ENCODE data around the gene CNDP2.

GRCh38 chr18:74558096-74558495 lies 61.9 kb downstream of the CNDP2 start:
- TF ChIP-seq, protein P1, sequence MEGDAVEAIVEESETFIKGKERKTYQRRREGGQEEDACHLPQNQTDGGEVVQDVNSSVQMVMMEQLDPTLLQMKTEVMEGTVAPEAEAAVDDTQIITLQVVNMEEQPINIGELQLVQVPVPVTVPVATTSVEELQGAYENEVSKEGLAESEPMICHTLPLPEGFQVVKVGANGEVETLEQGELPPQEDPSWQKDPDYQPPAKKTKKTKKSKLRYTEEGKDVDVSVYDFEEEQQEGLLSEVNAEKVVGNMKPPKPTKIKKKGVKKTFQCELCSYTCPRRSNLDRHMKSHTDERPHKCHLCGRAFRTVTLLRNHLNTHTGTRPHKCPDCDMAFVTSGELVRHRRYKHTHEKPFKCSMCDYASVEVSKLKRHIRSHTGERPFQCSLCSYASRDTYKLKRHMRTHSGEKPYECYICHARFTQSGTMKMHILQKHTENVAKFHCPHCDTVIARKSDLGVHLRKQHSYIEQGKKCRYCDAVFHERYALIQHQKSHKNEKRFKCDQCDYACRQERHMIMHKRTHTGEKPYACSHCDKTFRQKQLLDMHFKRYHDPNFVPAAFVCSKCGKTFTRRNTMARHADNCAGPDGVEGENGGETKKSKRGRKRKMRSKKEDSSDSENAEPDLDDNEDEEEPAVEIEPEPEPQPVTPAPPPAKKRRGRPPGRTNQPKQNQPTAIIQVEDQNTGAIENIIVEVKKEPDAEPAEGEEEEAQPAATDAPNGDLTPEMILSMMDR (IDR thresholded peaks at IDR 0.05), result no peak
- TF ChIP-seq POLR2A (IDR thresholded peaks at IDR 0.05), result no peak

Data from adrenal gland (tissue), 5 donors.